ENCODE results near the gene GEMIN8.

The GEMIN8 gene

DNA sequence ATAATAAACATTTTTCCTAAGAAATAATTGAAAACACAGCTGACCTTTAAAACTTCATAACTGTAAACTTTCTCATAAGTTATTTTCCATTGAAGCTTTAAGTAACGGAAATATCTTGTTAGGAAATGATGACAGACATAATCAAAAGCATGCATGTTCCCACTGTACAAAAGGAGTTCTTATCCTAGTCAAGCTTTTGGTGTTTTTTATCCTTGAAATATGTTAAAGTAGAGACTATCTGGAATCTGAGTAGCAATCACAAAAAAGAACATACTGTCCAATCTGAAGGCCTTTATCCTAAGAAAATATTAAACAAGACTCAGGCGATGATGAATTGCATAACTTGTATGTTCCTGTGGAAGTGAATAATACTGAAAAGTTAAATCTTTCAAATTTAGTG lies 14.4 kb downstream of the GEMIN8 start:
- no peak for DNase-seq

DNA sequence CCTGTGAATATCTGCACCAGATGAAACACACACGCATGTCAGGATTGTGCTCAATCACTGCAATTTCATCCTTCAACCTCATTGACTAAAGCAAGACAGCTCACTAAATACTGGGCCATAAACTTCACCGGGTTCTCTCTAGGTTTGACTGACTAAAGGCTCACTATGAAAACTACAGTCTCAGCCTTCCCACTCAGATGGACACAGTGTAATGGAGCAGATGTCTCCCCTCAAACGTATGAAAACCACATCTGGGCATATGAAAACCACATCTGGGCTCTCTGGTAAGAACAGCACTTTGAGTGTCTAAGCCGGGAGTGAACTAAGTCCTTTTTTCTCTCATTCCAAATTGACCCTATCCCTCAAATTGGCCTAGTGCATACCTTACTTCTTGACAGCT lies 15.2 kb downstream of the GEMIN8 start:
- DNase-seq, result no peak

DNA sequence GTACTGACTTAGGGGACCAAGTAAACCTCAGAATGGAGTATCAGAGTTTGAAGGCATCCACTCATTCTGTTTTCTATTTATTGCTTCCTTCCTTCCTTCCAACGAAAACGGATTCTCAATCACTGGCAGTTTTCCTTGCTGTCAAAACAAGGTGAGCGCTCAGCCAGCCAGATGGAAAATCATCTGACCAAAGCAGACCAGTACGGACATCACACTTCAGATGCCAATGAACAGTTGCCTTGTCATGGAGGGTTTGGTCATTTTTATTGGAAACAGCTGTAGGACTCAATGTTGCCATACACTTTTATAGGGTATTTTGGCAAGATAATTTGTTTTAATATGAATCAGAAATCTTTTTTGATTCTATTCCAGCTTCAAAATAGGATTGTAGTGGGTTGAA lies 16.6 kb downstream of the GEMIN8 start:
- DNase-seq, result no peak

DNA sequence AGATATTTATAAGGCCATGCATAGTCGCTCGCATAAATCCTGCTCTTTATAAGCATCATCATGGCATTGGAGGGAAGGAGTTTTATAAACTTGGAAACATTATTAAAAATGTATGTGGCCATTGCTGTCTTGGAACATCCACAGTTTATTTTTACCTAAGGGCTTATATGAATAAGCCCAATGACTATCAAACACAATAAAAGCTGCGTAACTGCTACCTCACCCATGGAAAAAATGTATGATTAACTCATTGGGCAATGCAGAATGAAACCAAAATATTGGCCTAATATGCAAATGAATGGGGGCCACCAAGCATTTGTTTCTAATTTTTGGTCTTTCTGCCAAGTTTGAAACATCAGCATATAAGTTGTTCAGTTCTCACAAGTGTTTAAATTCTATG lies 19.1 kb downstream of the GEMIN8 start:
- DNase-seq, result no peak

DNA sequence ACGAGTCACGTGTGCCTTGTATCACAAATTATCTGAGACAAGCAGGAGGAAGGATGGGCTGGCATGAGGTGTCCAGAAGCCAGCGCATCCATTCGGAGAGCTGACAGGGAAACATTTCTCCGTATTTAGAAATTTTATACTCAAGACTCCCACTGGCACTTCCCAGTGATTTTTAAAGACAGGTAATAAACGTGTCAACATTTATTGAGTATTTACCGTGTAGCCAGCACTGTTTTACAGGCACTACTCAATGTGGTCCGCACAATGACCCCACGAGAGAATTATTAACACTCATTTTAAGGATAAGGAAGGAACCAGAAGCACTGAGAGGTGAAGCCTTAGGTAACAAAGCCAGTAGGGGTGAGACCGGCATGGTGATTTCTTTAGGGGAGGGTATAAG lies 23.2 kb downstream of the GEMIN8 start:
- no peak for DNase-seq

DNA sequence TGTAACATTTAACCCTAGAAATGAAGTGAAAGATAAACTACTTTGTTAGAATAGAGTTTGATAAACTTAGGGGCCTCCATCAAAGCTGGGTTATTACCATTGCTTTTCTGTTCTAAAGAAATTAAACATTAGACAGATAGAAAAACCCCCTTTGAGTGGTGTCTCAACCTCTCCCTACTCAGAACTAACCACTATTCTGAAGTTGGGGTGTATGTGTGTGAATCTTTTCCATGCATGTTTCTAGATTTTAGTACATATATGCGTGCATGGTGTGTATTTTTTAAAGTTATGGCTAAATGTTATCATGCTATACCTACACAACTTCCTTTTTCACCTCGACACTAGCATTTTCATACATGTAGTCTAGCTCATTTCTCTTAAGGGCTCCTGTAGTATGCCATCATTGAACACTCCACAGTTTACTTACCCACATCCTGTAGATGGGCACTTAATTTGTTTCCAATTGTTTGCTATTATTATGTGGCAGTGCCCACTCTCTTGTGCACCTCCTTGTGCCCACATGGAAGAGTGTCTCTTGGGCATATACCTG lies 25.7 kb downstream of the GEMIN8 start:
- DNase-seq, result no peak

DNA sequence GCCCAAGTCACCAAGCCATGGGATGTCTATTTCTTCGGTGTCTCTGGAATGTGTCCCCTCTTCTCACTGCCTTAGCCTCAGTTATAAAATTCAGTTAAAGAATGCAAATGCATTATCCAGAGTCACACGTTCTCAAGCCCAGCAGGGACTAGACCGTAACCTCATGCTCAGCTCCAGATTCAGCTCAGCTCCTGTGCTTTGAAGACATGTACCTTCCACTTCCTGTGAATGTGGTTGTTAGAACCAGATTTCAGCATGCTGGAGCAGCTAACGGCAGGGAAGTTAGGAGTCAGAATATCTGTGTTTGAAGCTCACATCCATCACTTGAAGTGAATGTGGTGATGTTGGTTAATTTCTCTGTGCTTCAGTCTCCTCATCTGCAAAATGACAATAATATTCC lies 26.7 kb downstream of the GEMIN8 start:
- DNase-seq, result no peak

DNA sequence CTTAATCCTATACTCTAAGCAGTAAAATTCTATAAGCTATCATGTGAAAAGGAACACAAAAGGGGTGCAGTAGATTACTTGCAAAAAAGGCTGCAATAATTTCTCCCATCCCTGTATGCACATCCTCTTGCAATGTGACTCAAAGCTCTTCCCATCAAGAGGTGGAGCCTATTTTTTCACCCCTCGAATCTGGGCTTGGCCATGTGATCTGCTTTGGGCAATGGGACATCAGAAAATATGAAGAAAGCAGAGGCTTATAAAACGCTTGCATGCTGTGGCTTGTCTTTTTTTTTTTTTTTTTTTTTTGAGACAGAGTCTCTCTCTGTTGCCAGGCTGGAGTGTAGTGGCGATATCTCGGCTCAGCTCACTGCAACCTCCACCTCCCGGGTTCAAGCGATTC lies 33.0 kb downstream of the GEMIN8 start:
- no peak for DNase-seq

DNA sequence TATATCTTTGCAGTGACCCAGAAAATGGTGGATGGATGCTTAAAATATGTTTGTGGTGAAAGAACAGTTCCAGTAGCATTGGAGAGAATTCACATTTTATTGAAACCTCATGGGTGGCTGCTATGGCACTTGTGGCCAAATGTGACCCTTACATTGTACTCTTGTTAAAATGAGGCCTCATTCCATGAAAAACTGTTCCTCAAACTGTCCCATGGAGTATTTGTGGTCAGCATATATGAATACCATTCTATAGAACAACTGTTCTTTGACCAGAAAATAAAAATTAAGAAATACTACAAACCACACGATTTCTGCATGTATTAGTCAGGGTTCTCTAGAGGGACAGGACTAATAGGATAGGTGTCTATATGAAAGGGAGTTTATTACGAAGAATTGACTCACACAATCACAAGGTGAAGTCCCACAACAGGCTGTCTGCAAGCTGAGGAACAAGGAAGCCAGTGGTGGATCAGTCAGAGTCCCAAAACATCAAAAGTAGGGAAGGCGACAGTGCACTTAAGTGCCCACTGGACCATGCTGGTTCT lies 35.1 kb downstream of the GEMIN8 start:
- no peak for DNase-seq

DNA sequence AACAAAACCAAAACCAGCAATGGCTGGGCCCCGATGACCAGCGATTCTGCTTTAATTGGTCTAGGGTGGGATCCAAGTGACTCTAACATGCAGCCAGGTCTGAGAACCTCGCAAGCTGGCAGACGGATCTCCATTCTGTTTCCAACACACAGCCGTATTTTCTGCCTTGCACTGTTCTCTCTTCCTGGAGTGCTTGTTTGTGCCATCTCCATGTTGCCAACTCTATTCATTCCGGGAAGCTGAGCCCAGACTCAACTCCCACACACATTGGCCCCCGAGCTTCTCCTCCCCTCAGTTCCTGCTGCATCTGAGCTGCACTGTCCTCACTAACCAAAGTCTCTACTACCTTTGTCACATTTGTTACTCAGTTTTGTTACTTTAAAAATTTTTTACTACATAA lies 35.6 kb downstream of the GEMIN8 start:
- no peak for DNase-seq

DNA sequence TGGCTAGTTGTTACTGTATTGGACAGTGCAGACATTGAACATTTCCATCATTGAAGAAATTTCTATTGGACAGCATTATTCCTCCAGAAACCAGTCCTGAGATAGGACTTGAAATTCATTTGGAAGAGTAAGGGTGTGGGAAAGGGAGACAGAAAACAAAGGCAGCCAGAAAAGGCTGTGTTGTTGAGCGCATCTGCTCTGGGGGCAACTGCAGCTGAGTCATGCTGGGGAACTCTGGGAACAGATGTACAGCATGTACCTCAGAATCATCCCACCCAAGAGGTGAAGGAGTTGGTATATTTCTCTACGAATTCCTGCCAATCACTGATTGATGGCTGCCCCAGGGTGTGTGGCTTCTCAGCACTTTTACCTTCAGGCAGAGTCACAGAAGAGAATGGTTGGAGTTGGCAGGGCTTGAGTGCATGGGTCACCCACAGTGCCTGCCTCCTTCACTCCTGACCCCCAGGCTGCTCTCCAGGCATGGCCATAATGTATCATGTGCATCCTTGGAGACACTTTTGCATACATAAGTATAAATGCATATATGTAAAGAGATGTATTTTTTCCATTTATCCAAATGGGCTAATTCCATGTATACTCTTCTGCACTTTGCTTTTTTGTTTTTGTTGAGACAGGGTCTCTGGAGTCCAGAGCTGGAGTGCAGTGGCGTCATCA lies 39.4 kb downstream of the GEMIN8 start:
- DNase-seq, result no peak

DNA sequence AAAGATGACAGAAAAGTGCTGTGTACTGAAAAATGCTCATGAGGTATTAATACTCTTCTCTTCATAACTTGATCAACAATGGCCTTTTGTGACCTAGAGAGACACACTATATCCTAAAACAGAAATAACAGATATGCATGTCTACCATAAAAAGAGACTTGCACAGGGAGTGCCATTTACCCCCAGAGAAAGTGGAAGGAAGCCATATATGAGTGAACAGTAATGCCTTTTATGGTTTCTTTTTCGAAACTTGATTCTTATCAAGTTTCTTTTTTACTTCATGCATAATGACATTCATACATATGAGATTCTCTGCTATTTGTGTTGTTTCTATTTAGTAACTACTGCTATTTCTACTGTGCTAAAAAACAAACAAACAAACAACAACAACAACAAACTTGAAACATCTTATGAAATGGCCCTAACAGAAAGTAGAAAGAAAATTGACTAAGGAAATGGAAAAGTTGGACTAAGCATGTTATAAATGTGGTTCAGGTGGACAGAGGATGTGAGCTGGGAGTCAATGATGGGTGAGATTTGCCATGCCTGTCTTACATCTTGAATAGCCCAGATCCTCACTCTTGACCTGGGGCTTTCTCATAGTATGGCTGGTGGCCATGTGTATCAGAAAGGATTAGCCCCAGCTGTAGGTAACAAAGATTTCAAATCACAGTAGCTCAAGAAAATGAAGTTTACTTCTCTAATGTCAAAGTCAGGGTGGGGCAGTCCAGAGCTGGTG lies 43.8 kb downstream of the GEMIN8 start:
- no peak for DNase-seq

DNA sequence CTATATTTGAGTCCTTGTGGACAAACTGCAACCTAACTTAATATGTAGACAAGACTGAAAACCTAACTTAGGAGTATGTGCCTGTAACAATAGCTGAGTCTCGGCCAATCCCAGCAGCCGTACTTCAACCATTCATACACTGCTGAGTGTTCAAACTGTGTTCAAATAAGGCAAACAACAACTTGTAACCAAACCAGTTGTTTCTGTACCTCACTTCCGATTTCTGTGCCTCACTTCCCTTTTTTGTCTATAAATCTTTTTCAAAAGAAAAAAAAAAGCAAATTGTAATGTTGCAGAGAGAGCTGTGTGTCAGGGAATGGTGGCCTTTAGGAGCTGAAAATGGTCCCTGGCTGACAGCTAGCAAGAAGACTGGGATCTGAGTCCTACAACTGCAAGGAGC lies 46.0 kb downstream of the GEMIN8 start:
- DNase-seq, result no peak

DNA sequence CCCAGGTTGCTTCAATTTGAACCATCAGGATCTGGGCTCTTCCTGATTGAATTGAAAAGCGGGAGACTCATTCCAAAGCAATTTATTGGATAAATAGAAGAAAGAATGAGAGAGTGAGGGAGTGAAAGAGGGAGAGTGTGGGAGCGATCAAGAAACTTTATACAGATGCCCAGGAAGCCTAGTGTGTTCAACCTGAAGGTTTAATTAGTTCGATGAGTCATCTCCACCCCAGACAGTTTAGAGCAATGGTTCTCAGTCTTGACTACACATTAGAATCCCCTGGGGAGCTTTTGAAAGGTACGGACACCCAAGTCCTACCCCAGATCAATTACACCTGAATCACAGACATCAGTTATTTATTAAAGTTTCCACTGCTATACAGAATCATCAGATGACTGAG lies 61.5 kb downstream of the GEMIN8 start:
- no peak for DNase-seq

DNA sequence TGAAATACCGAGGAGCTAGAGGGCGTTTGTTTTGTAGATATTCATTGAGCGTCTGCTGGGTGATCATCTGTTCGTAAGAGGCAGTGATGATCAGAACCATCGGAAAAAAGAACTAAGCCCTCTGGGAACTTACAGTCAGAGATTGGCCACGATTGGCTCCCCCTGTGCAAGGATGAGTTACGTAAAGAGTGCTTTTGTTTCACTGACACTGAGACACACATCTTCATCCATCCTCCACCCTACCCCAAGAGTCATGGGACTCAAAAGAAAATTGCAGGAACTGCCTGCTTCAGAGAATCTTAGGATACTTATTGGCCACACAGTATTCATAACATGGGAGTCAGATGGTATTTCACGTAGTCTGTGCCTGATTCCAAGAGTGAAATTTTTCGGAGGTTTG lies 62.1 kb downstream of the GEMIN8 start:
- DNase-seq, result no peak

DNA sequence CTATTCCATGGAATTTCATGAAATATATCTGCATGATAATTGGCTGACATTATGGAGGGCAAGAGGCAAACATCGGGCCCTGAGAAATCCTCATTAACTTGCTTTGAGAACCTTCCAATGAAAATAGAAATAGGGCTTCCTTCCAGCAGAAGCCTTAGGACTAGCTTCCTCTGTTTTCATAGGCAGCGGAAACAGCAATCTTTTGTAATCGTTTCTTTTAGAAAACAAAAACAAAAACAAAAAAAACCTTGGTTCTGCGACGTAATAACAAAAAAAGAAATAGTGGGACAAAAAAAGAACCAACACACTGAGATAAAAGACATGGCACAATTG lies 62.9 kb downstream of the GEMIN8 start:
- no peak for DNase-seq

DNA sequence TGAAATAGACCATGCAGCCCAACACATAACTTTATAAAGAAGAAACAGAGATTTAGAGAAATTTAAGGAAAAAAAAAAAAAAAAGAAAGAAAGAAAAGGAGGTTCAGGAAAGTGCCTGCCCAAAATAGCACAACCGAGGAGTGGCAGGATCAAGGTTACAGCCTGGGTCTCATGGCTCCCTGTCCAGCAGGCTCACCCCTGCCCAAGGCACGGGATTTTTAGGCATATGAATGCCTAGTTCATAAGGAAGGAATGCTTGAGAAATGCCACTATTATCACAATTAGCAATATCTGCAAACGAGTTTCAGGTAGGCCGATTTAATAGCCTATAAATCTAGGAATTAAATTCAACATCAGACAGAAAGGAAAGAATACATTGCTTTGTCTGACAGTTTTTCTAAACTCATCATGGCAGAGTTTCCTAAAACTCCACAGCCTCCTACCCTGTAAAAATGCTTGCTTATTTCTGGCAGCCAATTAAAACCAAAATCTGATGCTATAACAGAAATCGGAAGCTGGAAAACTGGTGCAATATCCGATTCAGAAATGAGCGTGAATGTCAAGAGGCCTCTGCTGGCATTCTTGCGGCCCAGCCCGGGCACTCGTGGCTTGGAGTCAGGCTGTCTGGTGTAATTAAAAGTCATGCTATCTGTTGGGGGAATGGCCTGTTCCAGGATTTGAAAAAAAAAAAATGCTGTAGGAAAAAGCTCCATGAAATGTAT lies 63.5 kb downstream of the GEMIN8 start:
- no peak for DNase-seq

DNA sequence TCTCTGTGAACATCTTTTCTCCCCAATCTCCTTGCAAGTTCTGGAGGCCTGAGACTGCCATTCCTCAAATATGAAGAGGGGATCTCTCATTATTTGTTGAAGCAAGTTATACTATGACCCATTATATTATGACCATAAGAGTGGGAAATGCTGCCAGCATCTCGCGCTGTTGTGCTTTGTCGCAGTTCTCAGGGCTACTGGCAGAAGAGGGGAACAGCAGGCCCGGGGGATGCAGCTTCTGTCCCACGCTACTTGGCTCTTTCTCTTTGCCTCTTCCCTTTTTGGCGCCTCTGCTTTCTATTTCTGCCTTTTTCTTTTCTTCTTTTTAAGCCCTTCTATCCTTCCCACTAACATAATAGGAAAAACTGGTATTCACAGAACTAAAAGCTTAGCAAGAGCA lies 64.2 kb downstream of the GEMIN8 start:
- no peak for DNase-seq

DNA sequence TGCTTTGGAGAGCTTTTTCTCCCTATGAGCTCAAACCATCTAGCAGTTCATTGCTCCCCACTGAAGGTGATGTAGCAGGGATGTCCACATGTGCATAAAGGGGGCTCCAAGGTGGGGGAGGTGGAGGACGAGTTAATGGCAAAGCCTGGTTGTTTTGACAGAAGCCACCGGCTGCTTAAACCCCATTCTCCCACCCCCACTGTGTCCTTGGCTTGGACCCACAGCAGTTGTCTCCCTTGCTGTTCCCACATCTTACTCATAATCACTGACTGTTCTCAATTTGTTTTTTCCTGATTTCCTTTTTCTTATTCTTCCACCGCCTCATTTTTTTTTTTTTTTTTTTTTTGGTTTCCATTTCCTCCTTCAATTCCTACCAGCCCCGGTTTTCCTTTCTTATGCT lies 72.7 kb downstream of the GEMIN8 start:
- no peak for DNase-seq
